ENCODE results near the gene LUZP2.

- no peak for TF ChIP-seq POLR2A (IDR thresholded peaks at IDR 0.05)
- TF ChIP-seq POLR2AphosphoS5 (IDR thresholded peaks at IDR 0.05) = no peak
- TF ChIP-seq CTCF (IDR thresholded peaks at IDR 0.05) = no peak
These were observed 129.1 kb downstream of the LUZP2 start for GRCh38 chr11:24625975-24626374.
